GM10847 (cell line): ENCODE measurements around the gene PCNX1.

ENCODE experiments used
- POLR2A ChIP-seq: IDR thresholded peaks from 2 replicates; pipeline ENCODE4 v1.6.1; 2011; ENCODE audit not compliant: insufficient read length; ENCODE audit errors: extremely low read depth

PCNX1 gene

DNA sequence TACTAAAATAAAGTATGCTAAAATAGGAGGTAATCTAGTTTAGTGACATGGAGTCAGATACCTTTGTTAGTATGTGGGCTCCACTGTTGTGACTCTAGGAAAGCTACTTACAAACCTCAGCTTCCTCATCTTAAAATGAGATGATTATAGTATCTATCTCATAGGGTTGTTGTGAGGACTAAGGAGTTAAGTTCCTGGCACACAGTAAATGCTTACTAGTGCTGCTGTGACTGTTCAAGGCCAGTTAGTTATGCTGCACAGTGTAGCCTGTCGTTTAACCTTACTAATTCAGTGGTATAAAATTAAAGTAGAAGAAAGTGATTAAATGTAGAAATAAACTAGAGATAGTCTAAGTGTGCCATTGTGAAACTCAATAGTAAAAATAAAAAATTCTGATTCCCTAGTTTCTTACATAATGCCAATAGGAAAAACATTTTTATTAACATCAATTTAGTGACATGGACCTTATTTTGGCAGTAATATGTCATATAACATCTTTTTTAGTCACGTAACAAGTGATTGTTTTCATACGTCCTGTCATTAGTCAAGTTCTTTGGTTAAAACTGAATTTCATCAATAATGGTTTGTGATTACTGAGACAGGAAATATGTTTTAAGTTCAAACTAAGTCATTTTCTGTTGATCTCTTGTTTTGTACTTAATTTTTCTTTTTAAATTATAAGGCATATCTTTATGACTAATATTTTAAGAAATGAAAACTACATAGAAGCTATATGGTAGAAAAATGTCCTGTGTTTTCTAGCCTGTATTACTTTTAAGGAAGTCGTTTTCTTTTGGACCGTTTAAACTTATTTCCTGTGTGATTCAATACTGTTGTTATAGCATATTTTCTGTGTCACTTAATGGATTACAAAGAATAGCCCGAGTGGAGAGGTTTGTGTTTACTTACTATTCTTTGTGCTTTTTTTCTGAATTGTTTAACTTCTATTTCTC lies 74.0 kb downstream of the PCNX1 start:
- TF ChIP-seq POLR2A: no peak

DNA sequence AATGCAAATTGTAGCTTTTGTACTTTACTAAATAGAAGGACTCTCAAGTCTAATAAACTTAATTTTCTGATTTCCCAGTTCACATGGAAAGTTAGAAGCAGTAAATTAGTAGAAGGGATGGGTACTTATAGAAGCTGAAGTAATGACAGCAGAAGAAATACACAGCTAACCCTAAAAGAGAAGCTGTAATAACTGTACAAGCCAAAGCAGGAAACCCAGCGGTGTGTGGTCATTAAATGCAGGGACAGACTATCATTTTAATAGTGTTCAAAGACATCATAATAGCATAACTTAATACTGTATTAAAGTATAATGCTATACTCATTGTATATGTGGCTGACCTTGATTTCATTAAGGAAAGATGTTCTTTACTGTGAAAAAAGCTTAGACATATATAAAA lies 74.9 kb downstream of the PCNX1 start:
- no peak for TF ChIP-seq POLR2A

DNA sequence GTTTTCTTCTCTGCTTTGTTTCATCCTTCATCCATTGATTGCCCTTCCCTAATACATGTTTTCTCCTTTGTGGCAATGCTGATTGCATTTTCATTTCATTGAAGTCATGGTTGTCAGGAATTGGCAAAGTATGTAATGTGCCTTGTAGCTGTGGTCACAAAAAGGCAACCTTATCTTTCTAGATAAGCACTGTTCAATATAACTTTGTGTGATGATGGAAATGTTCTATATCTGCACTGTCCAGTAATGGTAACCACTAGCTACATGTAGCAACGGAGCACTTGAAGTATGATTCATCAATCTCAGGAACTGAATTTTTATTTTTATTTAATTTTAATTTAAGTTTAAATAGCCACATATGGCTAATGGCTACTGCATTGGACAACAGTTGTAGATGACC lies 79.8 kb downstream of the PCNX1 start:
- TF ChIP-seq POLR2A: no peak

DNA sequence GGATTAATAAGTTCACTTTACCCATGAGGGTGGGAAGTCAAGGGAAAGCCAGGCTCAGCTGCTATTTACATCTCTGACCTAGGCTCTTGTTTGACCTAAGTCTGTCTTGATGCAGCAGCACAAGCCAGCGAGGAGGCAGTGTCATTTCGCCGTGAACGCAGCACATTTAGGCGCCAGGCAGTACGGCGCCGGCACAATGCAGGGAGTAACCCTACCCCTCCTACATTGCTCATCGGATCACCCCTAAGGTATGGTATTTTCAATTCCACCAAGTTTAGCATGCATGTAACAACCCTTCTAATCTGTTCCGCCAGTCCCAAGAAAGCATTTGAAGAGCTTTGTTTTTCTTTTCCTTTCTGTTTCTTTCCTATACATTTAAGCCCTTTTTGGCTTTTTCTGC lies 81.2 kb downstream of the PCNX1 start:
- no peak for TF ChIP-seq POLR2A

DNA sequence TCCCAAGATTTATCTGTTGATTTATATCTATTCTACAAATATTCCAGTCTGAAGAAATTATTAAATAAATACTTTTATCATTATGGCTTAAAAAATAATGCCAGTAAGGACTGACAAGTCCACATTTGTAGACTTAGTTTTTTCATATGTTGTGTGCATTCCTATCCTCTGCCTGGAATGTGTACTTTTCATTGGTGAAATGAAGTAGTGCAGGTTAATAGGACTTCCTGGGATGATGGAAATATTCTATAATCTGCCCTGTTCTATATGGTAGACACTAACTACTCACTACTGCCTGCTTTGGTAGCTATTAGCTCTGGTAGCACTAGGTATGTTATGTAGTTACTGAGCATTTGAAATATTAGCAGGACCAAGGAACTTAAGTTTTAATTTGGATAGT lies 86.7 kb downstream of the PCNX1 start:
- no peak for TF ChIP-seq POLR2A

DNA sequence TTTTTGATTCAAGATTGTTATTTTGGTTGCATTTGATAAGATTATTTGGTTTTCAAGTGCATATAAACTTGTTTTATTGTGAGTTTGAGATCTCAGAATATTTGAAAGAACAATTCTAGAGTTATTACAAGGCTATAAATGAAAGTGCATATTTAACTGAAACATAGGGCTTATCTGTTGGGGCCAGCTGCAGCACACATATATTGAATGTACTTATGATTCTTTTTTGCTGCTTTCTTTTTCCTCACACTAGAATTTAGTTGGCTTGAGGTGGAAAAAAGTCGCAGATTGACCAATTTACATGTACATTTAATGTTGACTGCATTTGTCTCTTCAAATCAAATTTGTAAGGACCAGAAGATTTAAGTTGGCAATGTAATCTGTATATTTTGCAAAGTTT lies 88.0 kb downstream of the PCNX1 start:
- TF ChIP-seq POLR2A: no peak

DNA sequence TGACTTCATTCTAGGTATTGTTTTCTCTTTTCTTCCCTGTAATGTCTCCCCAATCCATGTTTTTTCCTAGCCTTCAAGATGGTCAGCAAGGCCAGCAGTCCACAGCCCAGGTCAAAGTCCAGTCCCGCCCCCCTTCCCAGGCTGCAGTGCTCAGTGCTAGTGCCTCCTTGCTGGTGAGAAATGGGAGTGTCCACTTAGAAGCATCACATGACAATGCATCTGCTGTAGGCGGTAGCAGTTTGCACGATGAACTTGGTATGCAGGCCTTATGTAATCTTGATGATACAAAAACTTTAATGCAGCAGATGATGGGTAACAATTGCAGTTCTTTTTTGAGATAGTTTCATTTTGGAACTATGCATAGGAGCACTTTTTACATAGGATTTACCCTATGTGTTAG lies 88.4 kb downstream of the PCNX1 start:
- no peak for TF ChIP-seq POLR2A

DNA sequence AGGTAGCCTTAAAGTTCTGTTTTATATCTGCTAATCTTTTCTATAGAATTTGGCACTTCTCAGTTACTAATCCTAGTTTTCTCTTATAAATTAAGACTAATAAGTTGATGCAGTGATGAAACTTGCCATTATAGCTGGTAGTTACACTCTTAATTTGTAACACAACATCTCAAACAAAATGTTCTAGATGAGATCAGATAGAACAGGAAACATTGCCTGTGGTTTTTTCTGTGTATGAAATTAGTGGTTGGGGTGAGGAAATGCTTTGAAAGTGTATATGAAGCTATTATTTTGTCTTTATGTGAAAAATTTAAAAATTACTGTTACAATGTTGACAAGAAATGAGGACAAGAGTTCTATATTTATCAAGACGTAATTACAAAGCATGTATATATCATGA lies 91.9 kb downstream of the PCNX1 start:
- no peak for TF ChIP-seq POLR2A

- no peak for TF ChIP-seq POLR2A
These were observed 92.8 kb downstream of the PCNX1 start for GRCh38 chr14:71000091-71000490.

- no peak for TF ChIP-seq POLR2A
These were observed 94.5 kb downstream of the PCNX1 start for GRCh38 chr14:71001742-71002141.

GRCh38 chr14:71003156-71003555 lies 95.9 kb downstream of the PCNX1 start:
- TF ChIP-seq POLR2A: no peak

DNA sequence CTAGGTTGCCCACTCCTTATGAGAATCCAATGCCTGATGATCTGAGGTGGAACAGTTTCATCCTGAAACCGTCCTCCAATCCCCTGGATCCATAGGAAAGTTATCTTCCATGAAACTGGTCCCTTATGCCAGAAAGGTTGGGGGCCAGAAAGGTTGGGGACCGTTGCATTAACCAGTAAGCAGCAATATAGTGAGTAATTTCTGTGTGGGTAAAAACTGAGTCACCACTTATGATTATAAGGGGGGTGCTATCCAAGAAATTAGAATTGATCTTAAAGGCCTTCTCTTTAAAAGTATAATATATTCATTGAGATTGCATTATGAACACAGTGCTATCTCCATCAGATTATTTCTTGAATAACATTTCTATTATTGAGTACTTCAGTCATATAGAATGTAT lies 97.2 kb downstream of the PCNX1 start:
- TF ChIP-seq POLR2A: no peak

DNA sequence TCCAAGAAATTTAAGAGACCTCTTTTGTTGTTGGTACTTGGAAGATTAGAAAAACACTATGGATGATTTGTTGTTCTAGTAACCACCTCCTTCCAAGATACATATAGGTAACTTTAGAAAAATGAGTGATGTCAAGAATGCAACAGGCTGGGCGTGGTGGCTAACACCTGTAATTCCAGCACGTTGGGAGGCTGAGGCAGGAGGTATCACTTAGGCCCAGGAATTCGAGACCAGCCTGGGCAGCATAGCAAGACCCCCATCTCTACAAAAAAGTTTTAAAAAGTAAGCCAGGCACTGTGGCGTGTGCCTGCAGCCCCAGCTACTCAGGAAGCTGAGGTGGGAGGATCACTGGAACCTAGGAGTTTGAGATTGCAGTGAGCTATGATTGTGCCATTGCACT lies 97.8 kb downstream of the PCNX1 start:
- no peak for TF ChIP-seq POLR2A

DNA sequence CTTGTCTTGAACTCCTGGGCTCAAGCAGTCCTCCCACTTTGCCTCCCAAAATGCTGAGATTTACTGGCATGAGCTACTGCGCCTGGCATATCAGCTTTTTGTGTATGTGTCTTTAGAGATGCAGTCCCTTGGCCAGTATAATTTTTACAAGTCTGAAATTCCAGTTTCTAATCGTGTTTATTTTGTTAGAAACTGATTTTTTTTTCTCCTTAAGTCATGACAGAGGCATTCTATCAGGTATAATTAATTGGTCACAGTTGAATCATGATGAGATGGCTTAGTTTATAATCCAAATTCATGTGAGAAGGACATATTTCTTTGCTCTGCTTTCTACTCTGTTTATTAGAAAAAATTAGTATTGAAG lies 98.9 kb downstream of the PCNX1 start:
- TF ChIP-seq POLR2A: no peak

GRCh38 chr14:71011479-71011878 lies 104.2 kb downstream of the PCNX1 start:
- TF ChIP-seq POLR2A: no peak

GRCh38 chr14:71012888-71013287 lies 105.6 kb downstream of the PCNX1 start:
- TF ChIP-seq POLR2A: no peak

DNA sequence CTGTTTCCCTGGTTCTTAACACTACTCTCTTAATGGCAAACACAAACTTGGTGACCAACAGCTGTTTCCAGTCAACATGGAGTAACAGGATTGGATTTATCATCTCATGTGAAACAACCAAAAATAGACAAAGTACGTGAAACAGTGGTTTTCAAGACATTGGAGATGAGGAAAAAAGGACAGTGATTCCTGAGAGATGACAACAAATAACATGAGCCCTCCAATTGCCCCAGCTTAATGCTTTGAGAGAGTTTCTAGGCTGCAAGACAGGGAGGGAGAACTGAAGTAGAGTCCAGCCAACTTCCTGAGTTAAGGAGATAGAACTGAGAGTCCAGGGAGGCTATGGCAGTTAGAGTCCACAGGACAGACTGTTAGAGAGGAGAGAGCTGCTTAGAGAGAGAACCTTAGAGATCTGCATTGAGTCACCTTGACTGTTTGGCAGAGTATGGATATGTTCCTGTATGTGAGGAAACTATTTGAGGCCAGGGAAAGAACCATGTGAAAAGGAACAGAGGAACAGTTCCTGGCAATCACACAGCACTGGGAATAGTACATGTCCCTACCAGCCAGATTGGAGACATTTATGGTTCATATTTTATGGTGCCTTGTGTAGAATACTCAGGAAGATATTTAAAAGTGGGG lies 106.4 kb downstream of the PCNX1 start:
- TF ChIP-seq POLR2A: no peak

DNA sequence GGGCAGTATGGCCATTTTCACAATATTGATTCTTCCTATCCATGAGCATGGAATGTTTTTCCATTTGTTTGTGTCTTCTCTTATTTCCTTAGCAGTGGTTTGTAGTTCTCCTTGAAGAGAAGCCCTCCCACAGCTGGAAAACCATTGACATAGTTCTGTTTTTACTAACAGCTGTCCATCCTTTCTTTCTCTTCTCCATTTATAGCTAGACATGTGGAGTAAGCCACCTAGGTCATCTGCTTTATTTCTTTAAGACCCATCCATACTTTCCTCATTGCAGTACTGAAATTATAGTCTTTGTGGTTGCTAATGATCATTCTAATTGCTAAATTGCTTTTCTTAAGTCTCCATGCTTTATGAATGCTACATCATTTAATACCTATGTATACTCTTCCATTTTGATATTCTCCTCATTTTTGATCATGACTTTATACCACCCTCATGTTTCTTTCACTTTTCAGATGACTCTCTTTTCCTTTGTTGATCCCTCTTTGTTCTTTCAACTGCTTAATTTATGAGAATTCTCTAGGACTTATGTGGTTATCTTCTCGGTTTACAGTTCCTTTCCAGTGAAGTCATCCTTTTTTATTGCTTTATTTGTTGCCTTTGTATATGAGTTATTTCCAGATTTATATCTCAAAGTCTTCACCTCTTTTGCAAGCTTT lies 114.2 kb downstream of the PCNX1 start:
- TF ChIP-seq POLR2A: no peak
